ENCODE measurements around the gene SNRNP200.

Gene SNRNP200

GRCh38 chr2:96305091-96305978, at the start of gene SNRNP200:
SNRNP200 (minus strand) TSS chr2:96305546; CDS start chr2:96305437, 109 bp downstream.
- peak; percentile 94 for DNase-seq (ENCODE audit: low spot score)

DNA sequence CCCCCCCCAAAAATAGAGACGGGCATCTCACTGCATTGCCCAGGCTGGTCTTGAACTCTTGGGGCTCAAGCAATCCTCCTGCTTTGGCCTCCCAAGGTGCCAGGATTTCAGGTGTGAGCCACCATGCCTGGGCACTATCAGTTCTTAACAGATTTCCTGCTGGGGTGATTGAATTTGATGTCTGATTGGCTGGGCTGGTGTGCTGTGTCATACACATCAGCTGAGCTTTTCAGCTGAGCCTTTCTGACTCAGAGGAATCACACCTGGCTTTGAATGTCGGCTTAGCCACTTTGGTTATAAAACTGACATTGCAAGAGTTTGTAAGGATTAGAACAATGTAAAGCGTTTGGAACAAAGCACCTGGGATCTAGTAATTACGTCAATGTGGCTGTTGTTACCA, 49.1 kb upstream of the SNRNP200 start:
- DNase-seq (ENCODE audit: low spot score), result no peak

DNA sequence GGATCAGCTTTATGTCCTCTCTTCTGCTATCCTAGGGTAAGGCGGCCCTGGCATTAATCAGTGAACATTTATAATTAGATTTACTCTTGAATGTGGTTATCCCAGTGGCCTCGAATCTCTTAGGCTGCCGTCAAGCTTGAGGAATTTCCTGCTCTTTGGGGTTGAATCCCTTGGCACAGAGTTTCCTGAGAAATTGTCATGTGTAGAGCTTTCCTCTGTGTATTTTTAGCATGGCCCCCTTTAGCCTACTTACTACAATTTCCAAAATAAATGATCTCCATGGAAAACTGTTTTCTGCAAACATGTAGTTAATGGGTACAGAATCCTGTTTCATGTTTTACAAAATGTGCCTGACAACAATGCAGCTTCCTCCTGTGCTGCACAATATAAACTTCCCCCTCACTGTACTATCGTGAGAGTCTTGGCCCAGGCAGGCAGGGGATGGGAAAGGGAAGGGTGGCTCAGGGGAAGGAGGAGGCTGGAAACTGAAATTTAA, 48.3 kb upstream of the SNRNP200 start:
- no peak for DNase-seq (ENCODE audit: low spot score)

GRCh38 chr2:96353032-96353561, 47.8 kb upstream of the SNRNP200 start:
- no peak for DNase-seq (ENCODE audit: low spot score)

DNA sequence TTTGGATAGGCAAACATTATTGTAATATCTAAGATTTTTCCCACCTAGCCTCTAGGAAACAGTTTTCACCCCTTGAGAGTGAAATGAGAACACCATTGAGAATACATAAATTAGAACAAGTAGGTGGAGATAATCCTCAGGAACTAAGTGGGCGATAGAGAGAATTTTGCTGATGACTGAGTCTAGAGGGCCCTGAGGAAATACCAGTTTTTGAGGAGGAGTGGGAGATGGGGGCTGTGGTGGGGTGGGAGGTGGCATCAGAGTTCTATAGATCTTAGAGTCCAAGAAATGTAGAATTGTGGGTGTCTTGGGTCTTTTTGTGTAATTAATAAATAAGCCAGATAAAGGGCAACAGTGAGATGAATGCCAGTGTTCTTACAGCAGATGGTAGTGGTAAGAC, 42.0 kb upstream of the SNRNP200 start:
- no peak for DNase-seq (ENCODE audit: low spot score)

GRCh38 chr2:96345868-96346462, 40.6 kb upstream of the SNRNP200 start:
- no peak for DNase-seq (ENCODE audit: low spot score)

GRCh38 chr2:96345438-96345837, 40.1 kb upstream of the SNRNP200 start:
- peak; percentile 56 for DNase-seq (ENCODE audit: low spot score)

- DNase-seq (ENCODE audit: low spot score), result no peak
Measured at GRCh38 chr2:96344011-96344410, 38.7 kb upstream of the SNRNP200 start.

- no peak for DNase-seq (ENCODE audit: low spot score)
Measured at GRCh38 chr2:96342085-96342484, 36.7 kb upstream of the SNRNP200 start.

DNA sequence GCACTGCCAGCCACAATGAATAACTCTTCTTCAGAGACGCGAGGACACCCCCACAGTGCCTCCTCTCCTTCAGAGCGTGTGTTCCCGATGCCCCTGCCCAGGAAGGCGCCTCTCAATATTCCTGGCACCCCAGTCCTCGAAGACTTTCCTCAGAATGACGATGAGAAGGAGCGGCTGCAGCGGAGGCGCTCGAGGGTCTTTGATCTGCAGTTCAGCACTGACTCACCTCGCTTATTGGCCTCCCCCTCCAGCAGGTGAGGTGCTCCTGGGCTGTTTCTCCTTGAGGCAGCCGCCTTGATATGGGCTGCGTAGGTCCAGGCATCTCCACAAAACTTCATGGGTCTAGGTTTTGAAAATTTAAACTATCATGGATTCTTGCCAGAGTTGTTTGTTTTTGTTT, 36.3 kb upstream of the SNRNP200 start:
- DNase-seq (ENCODE audit: low spot score), result no peak

GRCh38 chr2:96340493-96341414, 35.4 kb upstream of the SNRNP200 start:
- no peak for DNase-seq (ENCODE audit: low spot score)

DNA sequence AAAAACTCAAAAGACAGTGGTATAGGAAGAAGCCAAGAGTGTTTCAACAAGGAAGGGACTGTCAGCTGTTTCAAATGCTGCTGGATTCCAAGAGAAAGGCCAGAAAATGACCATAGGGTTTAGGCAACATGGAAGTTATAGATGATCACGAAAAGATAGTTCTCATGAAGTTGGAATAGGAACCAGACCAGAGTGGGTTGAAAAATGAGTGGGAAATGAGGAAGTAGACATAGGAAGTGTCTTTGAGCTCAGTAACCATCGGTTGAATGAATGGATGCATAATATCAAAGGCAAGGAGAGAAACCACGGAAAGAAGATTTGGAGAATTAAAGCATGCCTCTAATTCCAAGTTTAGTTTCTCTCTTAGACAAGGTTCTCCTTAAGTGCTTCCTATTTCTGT, 31.5 kb upstream of the SNRNP200 start:
- DNase-seq (ENCODE audit: low spot score), result no peak

GRCh38 chr2:96336104-96336775, 30.9 kb upstream of the SNRNP200 start:
- DNase-seq (ENCODE audit: low spot score), result no peak

- no peak for DNase-seq (ENCODE audit: low spot score)
Measured at GRCh38 chr2:96333708-96334107, 28.4 kb upstream of the SNRNP200 start.

DNA sequence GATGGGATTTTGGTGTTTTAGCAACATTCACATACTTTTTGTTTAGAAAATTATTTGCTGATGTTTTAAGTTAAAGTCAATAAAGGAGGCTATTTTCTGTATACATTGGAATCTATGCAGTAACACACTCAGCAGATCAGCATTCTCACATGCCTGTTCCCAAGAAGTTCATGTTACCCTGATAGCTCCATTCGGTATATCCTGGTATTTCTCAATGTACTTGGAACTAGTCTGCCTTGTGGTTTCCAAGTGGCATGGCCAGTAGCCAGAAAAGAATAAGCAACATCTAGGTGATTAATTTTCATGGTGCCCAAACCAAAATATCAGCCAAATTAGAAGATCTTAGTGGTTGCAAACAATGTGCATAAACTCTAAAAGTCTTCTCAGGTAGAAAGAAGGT, 25.1 kb upstream of the SNRNP200 start:
- no peak for DNase-seq (ENCODE audit: low spot score)

- DNase-seq (ENCODE audit: low spot score), result no peak
Measured at GRCh38 chr2:96329874-96330273, 24.5 kb upstream of the SNRNP200 start.

GRCh38 chr2:96329456-96329855, 24.1 kb upstream of the SNRNP200 start:
- DNase-seq (ENCODE audit: low spot score), result no peak

DNA sequence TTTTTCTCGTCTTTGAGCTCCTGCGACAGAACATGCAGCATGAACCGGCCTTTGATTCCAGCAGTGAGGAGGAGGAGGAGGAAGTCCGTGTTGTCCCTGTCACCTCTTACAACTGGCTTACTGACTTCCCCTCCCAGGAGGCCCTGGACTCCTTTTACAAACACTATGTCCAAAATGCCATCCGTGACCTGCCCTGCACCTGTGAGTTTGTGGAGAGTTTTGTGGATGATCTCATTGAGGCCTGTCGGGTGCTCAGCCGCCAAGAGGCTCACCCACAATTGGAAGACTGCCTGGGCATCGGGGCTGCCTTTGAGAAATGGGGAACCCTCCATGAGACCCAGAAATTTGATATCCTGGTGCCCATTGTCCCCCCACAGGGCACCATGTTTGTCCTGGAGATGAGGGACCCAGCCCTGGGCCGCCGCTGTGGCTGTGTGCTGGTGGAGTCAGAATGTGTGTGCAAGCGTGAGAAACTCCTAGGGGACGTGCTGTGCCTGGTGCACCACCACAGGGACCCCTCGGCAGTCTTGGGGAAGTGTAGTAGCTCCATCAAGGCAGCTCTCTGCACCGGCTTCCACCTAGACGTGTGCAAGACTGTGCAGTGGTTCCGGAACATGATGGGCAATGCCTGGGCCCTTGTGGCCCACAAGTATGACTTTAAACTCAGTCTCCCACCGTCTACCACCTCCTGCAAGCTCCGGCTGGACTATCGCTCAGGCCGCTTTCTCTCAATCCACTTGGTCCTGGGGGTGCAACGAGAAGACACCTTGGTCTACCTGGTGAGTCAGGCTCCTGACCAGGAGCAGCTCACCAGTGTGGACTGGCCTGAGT, 21.9 kb upstream of the SNRNP200 start:
- DNase-seq (ENCODE audit: low spot score), result no peak

GRCh38 chr2:96326564-96326963, 21.2 kb upstream of the SNRNP200 start:
- no peak for DNase-seq (ENCODE audit: low spot score)

DNA sequence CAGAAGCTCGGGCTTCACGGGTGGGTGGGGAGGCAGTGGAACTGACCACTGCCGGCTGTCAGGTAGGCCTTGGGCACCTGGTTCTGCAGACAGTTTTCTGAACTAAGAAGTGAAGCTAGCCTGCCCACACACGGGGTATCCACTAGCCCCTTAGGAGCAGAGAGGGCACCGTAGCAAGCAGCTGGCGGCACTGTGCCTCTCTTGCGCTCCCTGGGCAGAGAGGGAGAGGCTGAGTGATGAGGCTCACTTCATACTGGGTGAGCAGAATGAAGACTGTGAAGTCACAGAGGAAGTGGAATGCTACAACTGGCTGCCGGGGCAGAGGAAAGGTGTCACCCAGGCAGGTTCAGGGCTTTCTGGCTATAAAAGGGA, 20.5 kb upstream of the SNRNP200 start:
- peak; percentile 33 for DNase-seq (ENCODE audit: low spot score)
